Activated T-helper 1 cell treated with Interleukin-2 at 50 U/mL for 16 hours (primary cell): ENCODE results near the gene OXNAD1.
A peak's percentile ranks its signal among the peaks of the same experiment; 100 is the strongest.

Source experiments
- DNase-seq: peaks from one replicate; pipeline ENCODE4 v3.0.0-alpha.2; 2020; ENCODE audit warnings: low read depth

The OXNAD1 gene

DNA sequence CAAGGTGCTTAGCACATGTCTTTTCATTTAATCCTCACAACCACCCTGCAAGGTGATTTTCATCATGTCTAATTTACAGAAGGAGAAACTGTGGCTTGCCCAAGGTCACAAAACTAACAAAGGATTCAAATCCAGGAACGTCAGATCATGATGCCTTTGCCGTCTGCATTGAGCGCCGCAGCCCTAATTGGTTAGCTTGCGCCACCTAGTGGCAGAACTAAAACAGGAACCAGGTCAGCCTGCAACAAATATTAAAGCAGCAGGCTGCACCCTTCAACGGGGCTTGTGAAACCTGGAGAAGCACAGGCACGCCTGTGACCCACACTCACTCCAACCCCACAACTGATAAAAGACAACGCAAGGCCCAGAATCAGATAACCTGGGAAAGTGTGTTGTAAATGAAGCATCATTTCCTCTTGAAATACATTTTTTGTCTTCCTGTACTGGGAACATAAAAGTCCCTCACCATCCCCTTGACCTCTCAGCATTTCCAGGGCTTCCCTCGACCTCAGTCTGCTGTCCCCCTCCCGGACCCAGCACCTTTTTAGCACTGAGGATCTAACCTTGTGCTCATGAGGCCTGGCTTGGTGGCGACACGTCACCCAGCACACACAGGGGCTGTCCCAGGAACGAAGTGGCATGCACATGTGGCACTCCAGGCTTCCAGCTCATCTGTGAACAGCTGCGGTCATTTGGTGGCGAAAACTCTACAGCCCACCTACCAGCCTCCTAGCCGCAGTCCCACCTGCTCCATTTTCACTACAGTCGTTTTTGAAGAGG lies 17.5 kb upstream of the OXNAD1 start:
- DNase-seq: peak; percentile 58

DNA sequence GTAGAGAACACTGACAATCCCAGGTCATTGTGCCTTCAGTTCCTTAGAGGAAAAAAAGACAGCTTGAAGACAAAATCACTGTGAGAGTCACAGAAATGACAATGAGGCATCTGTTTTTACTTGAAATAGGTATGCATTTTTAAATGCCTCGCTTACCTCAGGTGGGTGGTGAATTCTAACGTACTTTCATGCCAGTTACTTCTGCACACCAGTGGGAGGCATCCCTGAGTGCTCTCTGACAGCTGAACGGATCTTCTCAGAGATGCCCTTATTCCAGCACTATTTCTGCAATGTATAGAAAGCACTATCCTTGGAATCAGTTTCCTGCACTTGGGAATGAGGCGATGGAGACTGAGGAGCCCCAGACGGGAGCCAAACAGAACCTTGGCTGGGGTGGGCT lies 16.5 kb upstream of the OXNAD1 start:
- no peak for DNase-seq

DNA sequence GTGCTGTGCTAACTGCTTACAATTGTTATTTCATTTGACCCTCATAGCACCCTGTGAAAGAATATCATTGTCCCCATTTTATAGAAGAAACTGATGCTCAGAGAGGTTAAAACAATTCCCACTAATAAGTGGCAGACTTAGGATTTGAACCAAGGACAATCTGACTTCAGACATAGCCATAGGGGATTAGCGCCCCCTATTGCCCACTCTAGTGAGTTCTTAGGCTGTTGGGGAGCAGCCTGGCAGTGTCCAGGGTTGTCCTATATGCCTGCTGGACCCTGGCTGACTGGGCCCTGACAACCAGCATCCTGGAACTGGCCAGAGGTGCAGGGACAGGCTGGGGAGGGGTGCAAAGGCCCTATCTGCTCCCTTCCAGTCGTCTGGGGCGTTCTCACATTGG lies 15.7 kb upstream of the OXNAD1 start:
- no peak for DNase-seq

DNA sequence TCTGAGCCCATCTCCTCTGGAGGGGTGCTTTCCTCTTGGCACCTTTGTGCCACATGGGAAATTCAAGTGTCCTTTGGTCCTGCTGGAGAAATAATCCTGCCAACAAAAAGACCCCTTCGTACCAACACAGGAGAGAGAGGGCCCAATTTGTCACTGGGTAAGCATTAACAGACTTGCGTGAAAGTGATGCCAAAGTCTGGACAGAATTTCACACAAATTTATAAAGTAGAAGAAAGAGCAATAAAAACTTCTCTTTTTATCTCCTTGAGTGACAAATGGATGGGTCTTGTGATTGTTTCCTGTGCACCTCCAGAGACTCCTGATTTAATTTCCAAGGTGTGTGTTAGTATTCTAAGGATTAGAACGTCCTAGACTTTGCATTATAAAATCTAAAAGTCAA lies 15.1 kb upstream of the OXNAD1 start:
- no peak for DNase-seq

- no peak for DNase-seq
These were observed 13.5 kb upstream of the OXNAD1 start for GRCh38 chr3:16251316-16252085.

DNA sequence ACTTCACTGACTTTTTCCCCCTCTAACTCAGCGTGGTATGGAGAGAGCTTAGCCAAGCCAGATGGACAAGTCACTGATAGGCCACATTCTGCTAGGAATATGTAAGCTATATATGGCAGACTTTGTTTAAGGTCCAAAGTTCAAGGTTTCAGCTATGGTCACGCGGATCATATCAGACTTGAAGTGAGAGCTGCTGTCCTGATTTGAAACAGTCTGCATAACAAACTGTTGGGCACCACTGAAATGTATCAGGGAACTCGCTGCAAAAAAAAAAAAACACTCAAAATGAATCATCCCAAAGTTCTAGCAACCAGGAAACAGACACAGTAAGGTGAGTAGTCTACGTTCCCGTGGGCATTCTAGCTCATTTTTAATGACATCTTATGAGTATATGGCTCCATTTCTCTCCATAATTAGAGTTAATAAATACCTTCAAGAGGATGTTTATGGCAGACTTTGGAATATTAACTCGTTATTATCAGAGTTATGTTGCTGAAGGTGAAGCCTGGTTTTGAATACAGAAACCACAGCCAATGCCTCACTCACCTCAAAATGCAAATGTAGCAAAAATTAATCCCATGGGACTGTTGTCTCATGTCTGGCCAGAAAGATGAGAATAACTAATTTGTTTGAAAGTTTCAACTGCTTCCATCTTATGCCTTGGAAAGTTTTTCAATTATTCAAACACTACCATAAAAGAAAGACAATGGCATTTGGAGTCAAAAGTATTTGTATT lies 12.6 kb upstream of the OXNAD1 start:
- no peak for DNase-seq

GRCh38 chr3:16252988-16253387 lies 12.0 kb upstream of the OXNAD1 start:
- DNase-seq: no peak

- DNase-seq: no peak
These were observed 11.4 kb upstream of the OXNAD1 start for GRCh38 chr3:16253601-16254000.

GRCh38 chr3:16254916-16255315 lies 10.1 kb upstream of the OXNAD1 start:
- DNase-seq: no peak

DNA sequence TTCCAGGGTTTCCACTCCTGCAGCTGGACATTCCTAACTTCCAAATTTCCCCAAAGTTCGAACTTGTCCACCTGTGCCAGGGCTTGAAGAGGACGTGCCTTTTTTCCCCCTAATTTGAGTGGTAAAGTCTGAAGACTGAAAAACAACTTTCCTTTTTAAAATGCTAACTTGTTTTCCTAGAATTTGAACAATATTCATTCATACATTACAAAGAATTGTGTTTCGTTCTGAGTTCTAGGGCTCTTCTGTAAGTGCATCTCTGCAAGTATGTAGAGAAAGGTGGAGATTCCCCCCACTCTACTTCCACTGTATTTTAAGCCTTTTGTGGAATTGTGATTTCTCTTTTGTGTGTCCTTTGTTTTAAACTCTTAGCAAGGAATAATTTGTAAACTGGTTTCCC lies 9.7 kb upstream of the OXNAD1 start:
- DNase-seq: no peak

GRCh38 chr3:16255726-16256125 lies 9.3 kb upstream of the OXNAD1 start:
- no peak for DNase-seq

DNA sequence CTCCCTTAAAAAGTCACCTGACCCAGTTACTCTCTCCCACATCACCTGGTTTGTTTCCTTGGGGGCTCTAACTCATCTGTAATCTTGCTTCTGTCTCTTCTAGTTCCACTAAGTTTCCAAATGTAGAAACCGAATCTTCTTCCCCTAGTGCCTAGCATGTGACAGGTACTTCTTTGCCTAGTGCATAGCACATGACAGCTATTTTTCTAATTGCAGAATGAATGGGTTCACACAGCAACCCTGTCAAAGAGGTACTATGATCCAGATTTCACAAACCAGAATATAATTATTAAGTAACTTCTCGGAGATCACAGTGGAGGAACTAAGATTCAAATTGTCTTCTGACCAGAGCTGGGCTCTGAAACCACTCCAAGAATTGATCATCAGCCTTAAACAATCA lies 7.7 kb upstream of the OXNAD1 start:
- no peak for DNase-seq

DNA sequence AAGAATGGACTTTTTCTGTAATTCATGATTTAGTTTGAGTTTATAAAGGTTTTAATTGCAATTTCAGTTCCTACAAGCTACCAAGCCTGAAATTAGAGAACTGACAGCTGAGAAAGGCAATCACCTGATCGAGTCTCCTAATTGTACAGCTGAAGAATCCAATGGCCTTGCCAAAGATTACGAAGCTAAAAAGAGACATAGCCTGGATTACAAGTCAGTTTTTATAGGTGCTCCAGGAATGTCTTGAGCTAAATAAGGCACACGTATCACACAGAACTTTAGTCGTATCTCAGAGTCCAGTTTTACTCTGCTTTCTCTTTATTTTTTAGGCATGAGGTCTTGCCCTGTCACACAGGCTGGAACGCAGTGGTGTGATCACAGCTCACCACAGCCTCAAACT lies 6.8 kb upstream of the OXNAD1 start:
- DNase-seq: no peak

GRCh38 chr3:16258866-16259265 lies 6.1 kb upstream of the OXNAD1 start:
- no peak for DNase-seq

- no peak for DNase-seq
These were observed 5.0 kb upstream of the OXNAD1 start for GRCh38 chr3:16260046-16260445.

DNA sequence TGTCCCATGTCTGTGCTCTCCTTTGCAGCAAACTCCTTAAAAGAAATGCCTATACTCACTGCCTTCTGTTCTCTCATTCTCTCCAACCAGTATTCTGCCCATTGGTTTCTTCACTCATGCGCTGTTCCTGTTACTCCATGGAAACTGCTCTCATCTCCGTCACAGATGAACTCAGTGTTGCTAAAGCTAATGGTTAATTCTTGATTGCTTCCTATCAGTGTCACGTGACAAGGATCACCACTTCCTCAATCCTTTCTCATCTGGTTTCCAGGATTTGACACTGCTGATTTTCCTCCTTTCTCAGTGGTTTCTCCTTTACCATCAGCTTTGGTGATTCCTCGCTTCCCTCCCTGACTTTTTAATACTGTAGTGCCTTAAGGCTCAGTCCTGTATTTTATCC lies 2.8 kb upstream of the OXNAD1 start:
- DNase-seq: no peak

- no peak for DNase-seq
These were observed 771 bp upstream of the OXNAD1 start for GRCh38 chr3:16264174-16264707.

DNA sequence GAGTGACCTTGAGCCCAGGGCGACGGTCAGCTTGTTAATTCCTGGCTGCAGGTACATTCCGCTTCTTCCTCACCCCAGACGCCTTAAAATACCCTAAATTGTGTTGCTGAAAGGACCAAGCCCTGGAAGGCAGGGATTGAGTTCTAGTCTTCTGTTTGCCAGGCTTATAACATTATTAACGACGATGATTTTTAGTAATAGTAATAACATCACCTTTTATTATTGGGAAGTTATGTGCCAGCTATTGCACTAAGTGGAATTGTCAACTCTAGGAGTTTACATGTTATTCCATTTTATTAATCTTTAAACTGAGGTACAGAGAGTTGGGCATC lies 409 bp downstream of the OXNAD1 start:
- DNase-seq: no peak

- DNase-seq: no peak
These were observed 1.7 kb downstream of the OXNAD1 start for GRCh38 chr3:16266714-16267113.

GRCh38 chr3:16270855-16271254 lies 5.8 kb downstream of the OXNAD1 start:
- DNase-seq: no peak

GRCh38 chr3:16272588-16272987 lies 7.6 kb downstream of the OXNAD1 start:
- no peak for DNase-seq

- no peak for DNase-seq
These were observed 8.9 kb downstream of the OXNAD1 start for GRCh38 chr3:16273867-16274266.

DNA sequence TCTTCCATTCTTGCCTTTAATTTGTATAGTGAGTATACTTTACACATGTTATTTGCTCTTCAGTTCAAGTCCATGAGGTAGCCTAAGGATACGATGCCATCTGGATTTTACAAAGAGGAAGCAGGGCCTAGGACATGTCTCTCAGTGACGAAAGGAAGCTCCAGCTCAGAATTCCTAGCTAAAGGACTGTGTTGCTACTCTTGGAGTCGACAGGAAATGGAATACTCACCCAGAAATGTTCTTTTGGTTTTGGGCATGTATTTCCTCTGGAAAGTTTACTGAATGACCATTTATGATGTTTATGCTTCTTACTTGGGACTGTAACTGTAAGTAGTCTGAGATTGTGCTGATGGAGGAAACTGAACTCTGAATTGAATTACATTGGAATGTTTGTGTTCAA lies 12.5 kb downstream of the OXNAD1 start:
- DNase-seq: no peak
